H54 (cell line): Measurements from ENCODE around the gene KYAT1.

ENCODE experiments used
- DNase-seq: peaks from one replicate; pipeline ENCODE4 v3.0.0; 2011; ENCODE audit warnings: low spot score, mixed read lengths; ENCODE audit not compliant: insufficient read length
- FAIRE-seq: peaks from 3 replicates; lab custom pipeline; 2011; peaks lifted over from hg19 to GRCh38; lab: Jason Lieb, UNC
- POLR2A ChIP-seq: IDR thresholded peaks from 2 replicates; pipeline ENCODE4 v1.6.1; 2011; ENCODE audit warnings: low read depth, mild to moderate bottlenecking, low read length

The KYAT1 gene

GRCh38 chr9:128881884-128882676 is at the start of gene KYAT1, which contains the start of gene LRRC8A:
Gene KYAT1 (minus strand): TSS chr9:128881950. CDS start chr9:128845405, 36,545 bp downstream.
Gene LRRC8A (plus strand): TSS chr9:128882133. CDS start chr9:128907165, 25,032 bp downstream.
- TF ChIP-seq POLR2A, result peak; percentile 96
- FAIRE-seq, result no peak
- DNase-seq, result peak; percentile 96

- no peak for DNase-seq
- TF ChIP-seq POLR2A, result no peak
- no peak for FAIRE-seq
Observed at GRCh38 chr9:128929560-128929959, 47.8 kb upstream of the KYAT1 start.

- TF ChIP-seq POLR2A, result no peak
- FAIRE-seq (no peak), DNase-seq (no peak)
Observed at GRCh38 chr9:128928624-128929023, 46.9 kb upstream of the KYAT1 start.

GRCh38 chr9:128927731-128928411 is 46.1 kb upstream of the KYAT1 start:
- TF ChIP-seq POLR2A, result no peak
- peak; percentile 33 for FAIRE-seq

GRCh38 chr9:128923493-128923883 is 41.7 kb upstream of the KYAT1 start:
- FAIRE-seq (no peak), DNase-seq (no peak)
- no peak for TF ChIP-seq POLR2A

More at GRCh38 chr9:128927731-128928411, 46.1 kb upstream of the KYAT1 start:
- peak; percentile 83 for DNase-seq

- no peak for FAIRE-seq
- TF ChIP-seq POLR2A, result no peak
- DNase-seq, result no peak
Observed at GRCh38 chr9:128921881-128922763, 40.4 kb upstream of the KYAT1 start.

- peak; percentile 72 for DNase-seq
- FAIRE-seq, result no peak
- no peak for TF ChIP-seq POLR2A
Observed at GRCh38 chr9:128920381-128921058, 38.8 kb upstream of the KYAT1 start, which contains the start of gene PHYHD1. Gene PHYHD1 (plus strand): TSS chr9:128920982. CDS start chr9:128922324, 1,342 bp downstream.

GRCh38 chr9:128919402-128920089 is 37.8 kb upstream of the KYAT1 start:
- FAIRE-seq (no peak), DNase-seq (no peak)
- no peak for TF ChIP-seq POLR2A

- no peak for FAIRE-seq
- no peak for TF ChIP-seq POLR2A
- no peak for DNase-seq
Observed at GRCh38 chr9:128918921-128919320, 37.2 kb upstream of the KYAT1 start.

- TF ChIP-seq POLR2A, result no peak
- DNase-seq (no peak), FAIRE-seq (no peak)
Observed at GRCh38 chr9:128917151-128917849, 35.5 kb upstream of the KYAT1 start.

- TF ChIP-seq POLR2A, result no peak
- no peak for FAIRE-seq
- DNase-seq, result no peak
Observed at GRCh38 chr9:128916745-128917144, 35.0 kb upstream of the KYAT1 start.

GRCh38 chr9:128916204-128916603 is 34.5 kb upstream of the KYAT1 start:
- DNase-seq (no peak), FAIRE-seq (no peak)
- no peak for TF ChIP-seq POLR2A
